NCI-H187 treated with DMSO at 0.1 percent for 48 hours (cell line): ENCODE measurements around the gene TMEM53.

ENCODE experiments used
- DNase-seq: peaks from one replicate; lab custom pipeline; 2025; lab: John Stamatoyannopoulos, UW

Gene TMEM53

GRCh38 chr1:44603718-44604117 lies 70.6 kb downstream of the TMEM53 start:
- DNase-seq, result peak; percentile 95
